ENCODE results near the gene SMIM13. TPM values are rescaled to one million over a fixed set of nuclear protein-coding genes. Genes with fewer than 3 reads are reported as not detected.
"Not testable (repeated sequence)": the region's sequence is repeated elsewhere in the genome, so short reads cannot be mapped to it uniquely, and the experiment has no call there.

SMIM13 gene
- total RNA-seq, 1 experiment from 2014 or later, result 5.7 TPM

DNA sequence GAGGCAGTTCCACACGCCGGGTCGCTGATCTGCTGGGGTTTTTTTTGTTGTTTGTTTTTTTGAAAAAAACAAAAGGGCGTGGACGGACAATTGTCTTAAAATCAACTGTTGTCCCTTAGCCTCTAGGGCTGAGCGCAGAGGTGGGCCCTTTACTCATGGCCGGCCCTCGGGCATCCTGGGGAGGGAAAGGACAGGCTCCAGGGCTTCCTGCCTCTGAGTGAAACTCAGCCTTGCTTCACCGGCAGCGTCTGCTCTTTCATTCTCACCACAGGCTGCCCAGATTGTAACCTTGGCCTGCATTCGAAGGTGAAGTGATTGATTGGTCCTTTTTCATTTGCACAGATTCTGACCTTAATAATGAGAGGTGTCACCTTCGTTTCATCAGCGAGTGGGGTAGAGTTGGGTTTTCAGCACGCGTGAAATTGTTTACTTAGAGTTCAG, 797 bp downstream of the SMIM13 start:
- H3K27me3 ChIP-seq (ENCODE audit: control insufficient read depth, insufficient read depth, low read length), result no peaks in the 10 kb centered on the region
- peak; percentile 75 for DNase-seq
- no peaks in the 10 kb centered on the region for H3K36me3 ChIP-seq (replicated peaks; ENCODE audit: control insufficient read depth, insufficient read depth, low read length)
- peak overlapping the region; percentile 98 for H3K4me3 ChIP-seq (ENCODE audit: insufficient read depth, low read depth, low read length)

DNA sequence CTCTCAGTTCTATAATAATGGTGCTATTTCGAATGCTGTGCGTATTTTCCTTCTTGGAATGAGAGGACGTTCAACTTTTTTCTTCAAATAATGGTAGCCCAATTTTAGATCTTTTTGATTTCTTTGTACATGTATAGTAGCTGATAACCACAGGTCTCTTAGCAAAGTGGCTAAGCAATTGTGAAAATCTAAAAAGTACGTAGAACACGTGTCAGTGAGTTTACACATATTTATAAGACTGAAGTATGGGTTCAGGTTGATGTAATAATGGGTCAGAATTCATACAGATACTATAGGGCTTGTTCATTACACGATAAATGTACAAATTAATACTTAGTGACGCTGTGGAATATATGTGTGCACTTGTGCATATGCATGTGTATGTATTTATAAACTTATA, 1.3 kb downstream of the SMIM13 start:
- Histone ChIP-seq H3K36me3 (replicated peaks; ENCODE audit: control insufficient read depth, insufficient read depth, low read length) (no peaks in the 10 kb centered on the region), H3K27me3 (ENCODE audit: control insufficient read depth, insufficient read depth, low read length) (no peaks in the 10 kb centered on the region), H3K4me3 (ENCODE audit: insufficient read depth, low read depth, low read length) (peak overlapping the region; percentile 98)
- no peak for DNase-seq

DNA sequence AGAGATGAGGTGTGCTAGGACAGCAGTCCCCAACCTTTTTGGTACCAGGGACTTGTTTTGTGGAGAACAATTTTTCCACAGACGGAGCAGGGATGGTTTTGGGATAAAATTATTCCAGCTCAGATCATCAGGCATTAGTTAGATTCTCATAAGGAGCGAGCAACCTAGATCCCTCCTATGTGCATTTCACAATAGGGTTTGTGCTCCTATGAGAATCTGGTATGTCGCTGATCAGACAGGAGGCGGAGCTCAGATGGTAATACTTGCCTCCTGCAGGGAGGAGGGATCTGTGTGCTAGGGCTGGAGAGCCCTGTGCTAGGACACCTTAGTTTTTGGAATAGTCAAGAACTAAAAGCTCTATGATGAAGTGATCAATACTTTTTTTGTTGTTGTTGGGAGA, 2.5 kb downstream of the SMIM13 start:
- DNase-seq, result peak; percentile 51
- Histone ChIP-seq H3K4me3 (ENCODE audit: insufficient read depth, low read depth, low read length) (no peak overlapping the region), H3K27me3 (ENCODE audit: control insufficient read depth, insufficient read depth, low read length) (no peaks in the 10 kb centered on the region), H3K36me3 (replicated peaks; ENCODE audit: control insufficient read depth, insufficient read depth, low read length) (no peaks in the 10 kb centered on the region)

DNA sequence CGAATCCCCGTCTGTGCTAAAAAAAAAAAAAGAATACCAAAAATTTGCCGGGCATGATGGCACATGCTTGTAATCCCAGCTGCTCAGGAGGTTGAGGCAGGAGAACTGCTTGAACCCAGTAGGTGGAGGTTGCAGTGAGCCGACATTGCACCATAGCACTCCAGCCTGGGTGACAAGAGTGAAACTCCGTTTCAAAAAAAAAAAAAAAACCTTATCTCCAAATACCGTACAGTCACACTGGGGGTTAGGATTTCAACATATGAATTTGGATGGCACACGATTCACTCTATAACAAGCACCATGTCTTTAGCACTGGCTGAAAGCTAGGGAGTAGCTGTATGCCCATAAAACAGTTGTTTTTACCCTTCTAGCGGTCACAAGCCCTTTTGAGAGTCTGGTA, 3.8 kb downstream of the SMIM13 start:
- DNase-seq, result no peak

DNA sequence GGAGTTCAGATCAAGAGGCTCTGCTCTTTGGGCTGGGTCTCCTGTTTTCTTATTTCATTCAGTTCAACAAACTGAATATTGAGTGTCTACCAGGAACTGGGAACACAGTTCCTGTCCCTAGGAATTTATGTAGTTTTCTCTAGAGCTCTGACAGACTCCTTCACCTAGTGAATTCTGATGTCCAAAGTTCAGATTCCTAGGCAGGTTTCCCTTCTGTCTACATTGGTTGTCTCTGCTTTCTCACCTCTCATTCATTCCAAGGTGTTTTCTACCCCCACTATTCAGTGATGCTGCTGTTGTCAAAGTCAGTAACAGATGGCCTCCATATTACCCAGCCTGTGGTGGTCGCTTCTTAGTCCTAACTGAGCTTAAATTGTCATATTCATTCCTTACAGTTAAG, 4.4 kb downstream of the SMIM13 start:
- no peak for DNase-seq
- no peak overlapping the region for H3K4me3 ChIP-seq (ENCODE audit: insufficient read depth, low read depth, low read length)
- no peaks in the 10 kb centered on the region for H3K36me3 ChIP-seq (replicated peaks; ENCODE audit: control insufficient read depth, insufficient read depth, low read length)
- no peaks in the 10 kb centered on the region for H3K27me3 ChIP-seq (ENCODE audit: control insufficient read depth, insufficient read depth, low read length)

More for the DNA sequence above, 3.8 kb downstream of the SMIM13 start:
- no peak overlapping the region for H3K4me3 ChIP-seq (ENCODE audit: insufficient read depth, low read depth, low read length)
- H3K27me3 ChIP-seq (ENCODE audit: control insufficient read depth, insufficient read depth, low read length), result no peaks in the 10 kb centered on the region
- no peaks in the 10 kb centered on the region for H3K36me3 ChIP-seq (replicated peaks; ENCODE audit: control insufficient read depth, insufficient read depth, low read length)

DNA sequence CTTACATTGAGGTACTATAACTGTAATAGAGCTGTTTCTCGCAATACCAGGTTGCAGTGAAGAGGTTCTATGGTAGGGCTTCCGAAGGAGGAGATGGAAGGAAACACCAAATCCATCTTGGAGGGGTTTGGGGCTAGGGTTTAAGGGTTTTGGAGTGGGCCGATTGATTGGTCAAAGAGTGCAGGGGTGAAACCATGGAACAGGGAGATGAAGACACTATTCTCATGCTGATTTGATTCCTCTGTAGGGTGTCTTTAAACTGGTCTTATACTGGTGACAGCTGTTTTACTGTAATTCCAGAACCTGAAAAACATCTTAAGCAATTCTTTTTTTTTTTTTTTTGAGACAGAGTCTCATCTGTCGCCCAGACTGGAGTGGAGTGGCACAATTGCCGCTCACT, 7.8 kb downstream of the SMIM13 start:
- H3K27me3 ChIP-seq (ENCODE audit: control insufficient read depth, insufficient read depth, low read length), result no peaks in the 10 kb centered on the region
- DNase-seq, result no peak
- no peaks in the 10 kb centered on the region for H3K36me3 ChIP-seq (replicated peaks; ENCODE audit: control insufficient read depth, insufficient read depth, low read length)
- H3K4me3 ChIP-seq (ENCODE audit: insufficient read depth, low read depth, low read length), result no peak overlapping the region

DNA sequence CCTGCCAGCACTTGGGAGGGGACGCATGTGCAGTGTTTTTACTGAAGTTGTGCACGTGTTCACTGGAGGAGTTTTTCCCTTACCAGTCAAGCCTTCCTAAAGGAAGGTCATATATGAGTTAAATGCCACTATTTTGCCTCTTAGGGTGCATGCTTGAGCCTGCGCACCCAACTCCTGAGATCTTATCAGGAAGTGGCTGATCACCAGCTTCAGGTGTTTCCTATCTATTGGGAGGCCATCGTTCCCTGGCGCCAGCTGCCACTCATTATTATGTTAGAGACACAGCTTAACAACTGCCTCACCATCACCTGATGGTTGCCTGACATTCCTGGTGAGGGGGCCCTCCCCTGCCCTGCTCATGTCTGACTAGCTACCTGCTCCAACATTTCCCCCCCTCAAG, 9.4 kb downstream of the SMIM13 start:
- no peak for DNase-seq
- Histone ChIP-seq H3K36me3 (replicated peaks; ENCODE audit: control insufficient read depth, insufficient read depth, low read length) (no peaks in the 10 kb centered on the region), H3K27me3 (ENCODE audit: control insufficient read depth, insufficient read depth, low read length) (no peaks in the 10 kb centered on the region), H3K4me3 (ENCODE audit: insufficient read depth, low read depth, low read length) (no peak overlapping the region)

DNA sequence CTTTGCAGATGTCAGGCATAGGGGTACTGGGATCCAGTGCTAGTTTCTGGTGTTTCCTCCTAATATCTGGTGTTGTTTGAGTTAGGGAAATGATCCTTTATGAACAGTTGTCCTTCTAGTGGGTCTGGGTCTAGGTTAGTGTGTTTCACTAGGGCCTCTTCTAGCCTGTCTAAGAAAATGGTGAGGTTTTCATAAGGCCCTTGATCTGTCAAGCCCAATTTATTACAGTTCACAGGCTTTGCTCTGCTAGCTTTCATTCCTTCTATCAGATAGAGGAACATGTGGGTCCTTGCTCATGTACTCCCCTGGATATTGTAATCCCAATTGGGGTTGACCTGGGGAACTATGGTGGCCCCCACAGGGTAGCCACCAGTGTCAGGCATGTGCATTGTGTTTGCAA, 15.1 kb downstream of the SMIM13 start:
- no peak for DNase-seq
- Histone ChIP-seq H3K4me3 (ENCODE audit: insufficient read depth, low read depth, low read length) (no peak overlapping the region), H3K36me3 (replicated peaks; ENCODE audit: control insufficient read depth, insufficient read depth, low read length) (no peaks in the 10 kb centered on the region), H3K27me3 (ENCODE audit: control insufficient read depth, insufficient read depth, low read length) (no peaks in the 10 kb centered on the region)

DNA sequence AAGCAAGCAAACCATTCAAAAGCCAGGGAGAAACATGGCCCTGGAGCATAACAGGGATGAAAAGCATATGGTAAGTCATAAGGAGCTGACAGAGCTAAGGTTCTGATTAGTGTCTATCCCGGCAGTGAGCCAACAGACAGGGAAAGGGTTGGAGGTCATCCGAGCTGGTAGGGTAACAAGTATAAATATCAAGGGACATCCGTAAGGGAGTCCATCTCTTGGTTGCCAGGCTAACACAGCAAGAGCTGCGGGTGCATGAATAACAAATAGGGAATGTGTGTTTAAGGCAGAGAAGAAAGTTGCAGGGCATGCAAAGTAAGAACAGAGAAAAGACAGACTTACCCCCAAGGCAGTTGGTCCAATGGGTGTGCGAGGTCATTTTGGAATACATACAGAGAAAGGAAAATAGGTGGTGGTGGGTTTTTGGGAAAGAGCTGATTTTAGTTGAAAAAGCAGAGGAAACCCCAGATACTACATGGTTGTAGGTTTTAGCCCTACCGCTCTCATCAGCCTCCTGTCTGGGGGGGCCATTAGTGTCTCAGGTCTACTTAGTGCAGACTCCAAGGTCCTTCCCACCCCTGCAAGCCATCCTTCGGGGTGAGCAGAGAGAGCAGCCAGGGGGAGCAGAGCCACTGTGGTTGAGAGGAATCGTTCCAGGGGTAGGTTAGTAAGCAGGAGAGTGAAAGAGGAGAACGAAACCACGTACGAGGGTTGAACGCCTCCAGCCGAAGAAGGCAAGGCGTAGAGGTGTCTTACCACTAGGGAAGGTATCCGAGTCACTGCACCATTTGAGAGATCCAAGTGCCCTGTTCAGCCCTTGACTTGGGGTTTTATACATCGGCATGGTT, 17.5 kb downstream of the SMIM13 start, which contains the start of gene ERVFRD-1:
TSS of gene ERVFRD-1 (minus strand) at position 805 of the 848 bp plus-strand sequence. CDS start 6,415 bp downstream, outside the sequence.
- DNase-seq, result no peak
- H3K4me3 ChIP-seq (ENCODE audit: insufficient read depth, low read depth, low read length), result no peak within 1 kb of the TSS

DNA sequence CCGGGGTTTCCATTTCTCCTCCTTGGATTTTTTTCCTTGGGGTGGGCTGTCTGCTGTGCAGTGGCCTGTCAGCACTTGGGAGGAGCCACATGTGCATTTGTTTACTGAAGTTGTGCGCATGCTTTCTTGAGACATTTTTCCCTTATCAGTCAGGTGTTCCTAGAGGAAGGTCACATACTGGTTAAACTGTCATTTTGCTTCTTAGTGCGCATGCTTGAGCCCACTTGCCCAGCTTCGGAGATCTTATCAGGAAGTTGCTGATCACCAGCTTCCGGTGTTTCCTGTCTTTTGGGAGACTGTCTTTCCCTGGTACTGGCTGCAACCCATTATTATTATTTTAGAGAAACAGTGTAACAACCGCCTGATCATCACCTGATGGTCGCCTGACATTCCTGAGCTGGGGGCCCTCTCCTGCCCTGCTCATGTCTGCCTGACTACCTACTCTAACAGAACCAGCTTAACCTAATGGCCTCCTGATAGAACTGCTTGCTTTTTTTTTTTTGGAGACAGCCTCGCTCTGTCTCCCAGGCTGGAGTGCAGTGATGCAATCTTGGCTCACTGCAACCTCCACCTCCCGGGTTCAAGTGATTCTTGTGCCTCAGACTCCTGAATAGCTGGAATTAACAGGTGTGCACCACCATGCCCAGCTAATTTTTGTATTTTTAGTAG, 18.3 kb downstream of the SMIM13 start:
- DNase-seq, result no peak
- H3K36me3 ChIP-seq (replicated peaks; ENCODE audit: control insufficient read depth, insufficient read depth, low read length), result no peaks in the 10 kb centered on the region

More for the DNA sequence above, 17.5 kb downstream of the SMIM13 start, which contains the start of gene ERVFRD-1:
- Histone ChIP-seq H3K36me3 (replicated peaks; ENCODE audit: control insufficient read depth, insufficient read depth, low read length) (no peaks in the 10 kb centered on the region), H3K27me3 (ENCODE audit: control insufficient read depth, insufficient read depth, low read length) (no peaks in the 10 kb centered on the region)

DNA sequence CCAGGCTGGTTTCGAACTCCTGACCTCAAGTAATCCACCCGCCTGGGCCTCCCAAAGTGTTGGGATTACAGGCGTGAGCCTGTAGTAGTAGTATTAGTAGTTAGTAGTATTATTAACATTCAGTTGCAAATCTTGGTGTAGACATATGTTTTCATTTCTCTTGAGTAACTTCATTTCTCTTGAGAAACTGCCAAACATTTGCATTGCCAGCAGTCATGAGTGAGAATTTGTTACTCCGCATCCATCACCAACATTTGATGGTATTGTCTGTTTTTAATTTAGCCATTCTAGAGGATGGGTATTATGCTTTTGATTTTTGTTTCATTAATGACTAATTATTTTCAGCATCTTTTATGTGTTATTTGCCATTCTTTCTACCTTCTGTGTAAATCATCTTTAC, 19.4 kb downstream of the SMIM13 start:
- Histone ChIP-seq H3K27me3 (ENCODE audit: control insufficient read depth, insufficient read depth, low read length) (no peaks in the 10 kb centered on the region), H3K36me3 (replicated peaks; ENCODE audit: control insufficient read depth, insufficient read depth, low read length) (no peaks in the 10 kb centered on the region), H3K4me3 (ENCODE audit: insufficient read depth, low read depth, low read length) (no peak overlapping the region)
- no peak for DNase-seq

More for the DNA sequence above, 18.3 kb downstream of the SMIM13 start:
- Histone ChIP-seq H3K4me3 (ENCODE audit: insufficient read depth, low read depth, low read length) (no peak overlapping the region), H3K27me3 (ENCODE audit: control insufficient read depth, insufficient read depth, low read length) (no peaks in the 10 kb centered on the region)

DNA sequence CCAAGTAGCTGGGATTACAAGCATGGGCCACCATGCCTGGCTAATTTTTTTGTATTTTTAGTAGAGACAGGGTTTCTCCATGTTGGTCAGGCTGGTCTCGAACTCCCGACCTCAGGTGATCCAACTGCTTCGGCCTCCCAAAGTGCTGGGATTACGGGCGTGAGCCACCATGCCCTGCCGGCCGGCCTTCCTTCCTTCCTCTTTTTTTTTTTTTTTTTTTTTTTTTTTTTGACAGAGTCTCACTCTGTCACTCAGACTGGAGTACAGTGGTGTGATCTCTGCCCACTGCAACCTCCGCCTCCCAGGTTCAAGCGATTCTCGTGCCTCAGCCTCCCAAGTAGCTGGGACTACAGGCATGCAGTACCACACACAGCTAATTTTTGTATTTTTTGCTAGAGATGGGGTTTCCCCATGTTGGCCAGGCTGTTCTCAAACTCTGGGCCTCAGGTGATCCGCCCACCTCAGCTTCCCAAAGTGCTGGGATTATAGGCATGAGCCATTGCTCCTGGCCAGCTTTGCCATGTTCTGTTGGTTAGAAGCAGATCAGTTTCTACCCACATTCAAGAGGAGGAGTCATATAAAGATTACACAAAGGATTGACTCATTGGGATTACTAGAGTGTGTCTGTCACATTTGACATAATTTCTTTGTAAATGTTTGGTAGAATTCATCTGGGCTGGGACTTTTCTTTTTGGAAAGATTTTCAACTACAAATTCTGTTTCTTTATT, 22.3 kb downstream of the SMIM13 start:
- DNase-seq; H3K4me3 ChIP-seq (ENCODE audit: insufficient read depth, low read depth, low read length); H3K36me3 ChIP-seq (replicated peaks; ENCODE audit: control insufficient read depth, insufficient read depth, low read length); H3K27me3 ChIP-seq (ENCODE audit: control insufficient read depth, insufficient read depth, low read length): not testable (repeated sequence)

DNA sequence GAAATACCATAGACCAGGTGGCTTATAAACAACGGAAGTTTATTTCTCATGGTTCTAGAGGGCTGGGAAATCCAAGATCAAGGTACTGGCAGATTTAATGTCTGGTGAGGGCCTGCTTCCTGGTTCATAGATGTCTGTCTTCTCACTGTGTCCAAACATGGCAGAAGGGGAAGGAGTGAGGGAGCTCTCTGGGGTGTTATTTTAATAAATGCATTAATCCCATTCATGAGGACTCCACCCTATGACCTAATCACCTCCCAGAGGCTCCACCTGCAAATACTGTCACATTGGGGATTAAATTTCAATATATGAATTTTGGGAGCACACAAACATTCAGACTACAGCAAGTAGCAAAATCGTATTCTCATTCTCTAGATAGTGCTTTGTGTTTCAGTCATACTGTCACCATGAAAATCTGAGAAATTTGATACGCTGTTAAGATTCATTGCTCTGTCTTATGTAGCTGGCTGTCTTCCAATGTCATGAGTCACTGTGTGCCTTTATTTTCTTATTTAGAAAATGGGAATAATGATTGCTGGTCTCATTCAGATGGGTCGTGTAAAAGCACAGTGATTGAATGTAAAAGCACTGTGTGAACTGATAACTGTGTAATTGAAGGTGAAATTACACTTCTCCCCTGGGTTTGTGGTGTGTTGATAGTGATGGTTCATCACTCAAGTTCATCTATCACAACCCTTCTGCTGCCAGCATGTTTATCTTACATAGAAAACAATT, 26.8 kb downstream of the SMIM13 start:
- H3K36me3 ChIP-seq (replicated peaks; ENCODE audit: control insufficient read depth, insufficient read depth, low read length), result no peaks in the 10 kb centered on the region
- H3K4me3 ChIP-seq (ENCODE audit: insufficient read depth, low read depth, low read length), result no peak overlapping the region
- no peaks in the 10 kb centered on the region for H3K27me3 ChIP-seq (ENCODE audit: control insufficient read depth, insufficient read depth, low read length)
- DNase-seq, result no peak

DNA sequence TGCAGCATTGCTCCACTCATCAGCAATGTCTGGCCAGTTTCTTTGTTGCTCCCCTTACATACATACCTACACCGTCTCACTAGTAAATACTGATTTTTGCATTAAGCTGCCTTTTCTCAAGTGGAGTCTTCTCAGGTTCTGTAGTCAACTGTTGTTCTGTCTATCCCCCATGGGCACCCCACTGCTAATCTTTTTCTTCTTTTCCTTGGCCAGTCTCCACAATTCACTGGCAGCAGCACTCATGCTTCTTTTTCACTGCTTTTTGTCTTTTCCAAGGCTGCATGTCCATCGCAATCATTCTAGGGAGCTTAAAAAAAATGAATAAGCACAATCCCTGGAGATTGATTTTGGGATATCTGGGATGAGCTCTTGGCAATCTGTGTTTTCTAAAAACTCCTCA, 28.2 kb downstream of the SMIM13 start:
- no peaks in the 10 kb centered on the region for H3K36me3 ChIP-seq (replicated peaks; ENCODE audit: control insufficient read depth, insufficient read depth, low read length)
- DNase-seq, result no peak
- no peak overlapping the region for H3K4me3 ChIP-seq (ENCODE audit: insufficient read depth, low read depth, low read length)
- no peaks in the 10 kb centered on the region for H3K27me3 ChIP-seq (ENCODE audit: control insufficient read depth, insufficient read depth, low read length)
